NB4 (cell line): ENCODE data around the gene C2CD3.

Experiments
- CTCF ChIP-seq: IDR thresholded peaks from one replicate; pipeline ENCODE4 v1.5.1; 2012; ENCODE audit warnings: low read depth, low read length
- MAX ChIP-seq: IDR thresholded peaks from 2 replicates; pipeline ENCODE4 v1.6.1; 2011; ENCODE audit warnings: low read depth, low read length
- POLR2A ChIP-seq: IDR thresholded peaks from 2 replicates; pipeline ENCODE4 v1.6.1; 2011; ENCODE audit warnings: mild to moderate bottlenecking; ENCODE audit not compliant: insufficient read length; ENCODE audit errors: extremely low read depth

GRCh38 chr11:74000307-74001133, 170.3 kb downstream of the C2CD3 start:
- no peak for TF ChIP-seq POLR2A
- TF ChIP-seq CTCF, result no peak
- no peak for TF ChIP-seq MAX
